HG02970 (cell line): ENCODE data around the gene PTK7.
"Not testable (repeated sequence)": the region's sequence is repeated elsewhere in the genome, so short reads cannot be mapped to it uniquely, and the experiment has no call there.

Source experiments
- ATAC-seq: cut with Tn5 transposase; IDR thresholded peaks from one replicate; pipeline ENCODE4 v1.9.1; 2021; ENCODE audit warnings: mild to moderate bottlenecking, moderate library complexity, moderate number of reproducible peaks; ENCODE audit not compliant: unreplicated experiment, low FRiP score

The PTK7 gene

DNA sequence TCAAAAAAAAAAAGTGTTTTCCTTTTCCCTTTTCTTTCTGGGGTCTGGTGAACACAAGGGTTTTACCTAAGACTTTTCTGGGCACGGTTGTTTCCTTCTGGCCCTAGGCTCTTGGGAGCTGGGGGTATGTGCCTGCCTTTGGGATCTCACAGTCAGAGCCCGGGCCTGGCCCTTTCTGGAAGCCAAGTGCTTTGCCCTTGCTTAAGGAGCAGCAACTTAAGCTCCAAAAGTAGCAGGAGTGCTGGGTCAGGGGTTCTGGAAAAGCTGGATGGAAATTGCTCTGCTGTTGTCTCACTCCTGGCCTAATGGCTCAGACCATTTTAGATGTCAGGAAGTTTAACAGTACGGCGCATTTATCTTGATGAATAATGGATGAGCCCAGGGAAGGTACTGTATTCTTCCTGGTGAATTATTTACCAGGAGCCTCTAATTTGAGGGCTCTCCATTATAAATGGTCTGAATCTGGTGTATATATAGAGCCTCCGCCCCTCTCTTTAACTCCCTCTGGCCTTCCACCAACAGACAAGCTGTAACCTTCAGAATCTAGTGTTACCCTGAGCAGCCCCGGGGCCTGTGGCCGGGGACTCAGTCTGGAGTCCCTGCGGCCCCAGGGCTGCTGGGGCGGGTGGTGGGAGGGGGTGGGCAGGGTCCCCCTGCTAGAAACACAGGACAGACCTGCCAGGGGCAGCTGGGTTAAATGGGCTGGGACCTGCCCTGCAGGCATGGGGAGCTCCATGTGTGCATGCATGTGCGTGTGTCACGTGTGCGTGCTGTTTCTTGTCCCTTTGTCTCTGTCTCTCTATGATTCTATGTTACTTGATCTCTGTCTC, 37.5 kb downstream of the PTK7 start:
- no peak for ATAC-seq

DNA sequence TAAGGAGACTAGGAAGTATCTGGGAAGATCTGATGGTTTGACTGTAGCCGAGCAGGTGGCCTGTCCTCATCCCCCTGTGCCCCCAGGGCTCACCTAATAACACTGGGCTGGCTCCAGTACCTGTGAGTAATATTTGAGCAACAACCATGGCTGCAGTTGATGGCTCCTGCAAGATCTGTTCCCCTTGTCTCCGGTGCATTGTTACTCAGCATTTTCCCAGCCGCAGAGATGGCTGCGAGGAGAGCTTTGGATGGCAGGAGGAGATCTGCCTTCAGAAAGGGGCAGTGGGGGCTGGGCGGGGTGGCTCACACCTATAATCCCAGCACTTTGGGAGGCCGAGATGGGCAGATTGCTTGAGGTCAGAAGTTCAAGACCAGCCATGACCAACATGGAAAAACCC, 39.3 kb downstream of the PTK7 start:
- ATAC-seq: no peak

DNA sequence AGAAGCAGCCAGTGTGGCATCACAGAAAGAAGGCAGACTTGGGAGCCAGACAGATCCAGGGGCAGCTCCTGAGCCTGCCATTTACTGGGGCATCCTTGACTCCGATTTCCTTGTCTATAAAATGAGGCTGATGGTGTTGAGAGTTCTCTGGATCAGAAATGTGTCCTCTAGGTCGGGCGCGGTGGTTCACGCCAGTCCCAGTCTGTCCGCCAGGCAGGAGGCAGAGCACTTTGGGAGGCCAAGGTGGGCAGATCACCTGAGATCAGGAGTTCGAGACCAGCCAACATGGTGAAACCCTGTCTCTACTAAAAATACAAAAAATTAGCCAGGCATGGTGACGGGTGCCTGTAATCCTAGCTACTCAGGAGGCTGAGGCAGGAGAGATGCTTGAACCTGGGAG, 41.4 kb downstream of the PTK7 start:
- not testable (repeated sequence) for ATAC-seq

DNA sequence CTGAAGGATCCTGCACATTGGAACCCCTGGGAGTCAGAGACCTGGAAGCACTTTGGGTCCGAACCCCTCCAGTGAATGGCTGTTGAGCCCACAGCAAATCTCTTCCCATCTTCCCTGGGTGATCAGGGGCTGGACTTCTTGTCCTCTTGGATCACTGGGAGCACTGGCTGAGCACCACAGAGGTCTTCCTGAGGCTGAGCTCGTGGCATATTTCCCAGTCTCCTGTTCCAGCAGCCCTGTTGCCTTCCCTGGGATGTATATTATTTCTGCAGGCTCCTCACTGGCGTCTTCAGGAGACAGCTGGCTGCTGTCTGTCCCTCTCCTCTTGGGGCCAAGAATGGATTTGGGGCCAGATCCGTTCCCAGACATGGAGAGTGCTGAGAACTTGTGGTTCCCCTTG, 43.4 kb downstream of the PTK7 start:
- ATAC-seq: no peak

DNA sequence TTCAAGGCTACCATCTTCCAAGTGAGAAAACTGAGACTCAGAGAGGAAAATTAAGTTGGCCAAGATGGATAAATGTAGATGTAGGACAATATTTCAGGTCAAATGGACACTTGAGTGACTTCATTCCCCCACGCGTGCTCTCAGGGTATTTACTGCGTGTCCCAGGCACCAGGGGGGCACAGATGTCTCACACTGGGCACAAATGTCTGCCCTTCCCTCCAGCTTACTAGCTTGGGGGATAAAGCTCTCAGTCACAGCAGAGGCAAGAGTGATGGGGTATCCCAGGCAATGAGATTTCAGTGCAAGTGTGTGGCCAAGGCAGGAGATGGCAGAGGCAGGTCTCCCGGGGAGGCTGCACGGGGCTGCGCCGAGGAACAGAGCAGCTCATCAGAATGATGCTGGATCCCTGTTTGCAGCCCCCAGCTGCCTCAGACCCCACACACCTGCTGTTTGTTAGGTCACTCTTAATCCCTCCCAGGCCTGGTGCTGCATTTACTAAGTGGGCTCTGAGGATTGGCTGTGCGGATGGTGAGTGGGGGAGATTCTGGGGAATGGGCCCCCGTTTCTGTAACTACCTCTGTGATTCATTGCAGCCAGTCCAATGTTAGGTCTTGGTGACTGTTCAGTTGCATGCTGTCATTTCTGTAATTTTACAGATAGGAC, 44.1 kb downstream of the PTK7 start:
- no peak for ATAC-seq

DNA sequence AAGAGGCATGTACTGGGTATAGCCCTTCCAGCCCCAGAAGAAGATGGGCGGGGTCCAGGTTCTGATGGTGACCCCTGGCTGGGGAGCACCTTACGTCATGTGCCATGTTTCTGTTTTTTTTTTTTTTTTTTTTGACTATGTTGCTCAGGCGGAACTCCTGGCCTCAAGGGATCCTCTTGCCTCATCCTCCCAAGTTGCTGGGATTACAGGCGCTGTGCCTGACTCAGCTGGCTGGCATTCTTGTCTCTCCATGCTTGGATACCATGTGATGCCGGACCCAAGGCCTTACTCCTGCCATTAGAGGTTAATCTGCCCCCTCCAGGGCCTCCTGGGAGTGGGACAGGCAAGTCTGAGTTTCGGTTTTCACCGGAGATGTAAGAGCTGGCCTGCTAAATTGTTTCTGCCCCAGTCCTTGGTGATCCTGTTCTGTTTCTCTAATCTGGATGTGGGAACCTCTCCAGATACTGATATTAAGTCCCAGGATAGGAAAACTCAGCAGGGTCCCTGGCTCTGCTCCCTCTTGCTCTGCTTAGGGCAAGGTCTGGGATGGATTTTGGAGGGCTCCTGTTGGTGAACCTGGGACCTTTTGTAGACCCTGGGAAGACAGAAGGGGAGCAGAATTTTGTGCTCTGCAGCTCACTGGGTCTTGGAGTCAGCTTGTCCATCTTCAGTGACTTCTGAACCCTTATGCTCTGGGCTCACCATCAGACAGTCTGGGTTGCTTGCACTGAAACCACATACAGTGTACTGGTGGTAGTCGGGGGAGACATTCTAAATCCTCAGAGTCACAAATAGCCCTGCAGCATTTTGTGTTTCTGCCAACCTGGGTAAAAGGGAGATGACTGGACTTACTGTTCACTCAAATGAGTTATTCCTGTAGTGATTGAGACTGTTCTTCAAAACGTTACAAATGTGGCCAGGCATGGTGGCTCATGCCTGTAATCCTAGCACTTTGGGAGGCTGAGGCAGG, 45.1 kb downstream of the PTK7 start:
- ATAC-seq: no peak

DNA sequence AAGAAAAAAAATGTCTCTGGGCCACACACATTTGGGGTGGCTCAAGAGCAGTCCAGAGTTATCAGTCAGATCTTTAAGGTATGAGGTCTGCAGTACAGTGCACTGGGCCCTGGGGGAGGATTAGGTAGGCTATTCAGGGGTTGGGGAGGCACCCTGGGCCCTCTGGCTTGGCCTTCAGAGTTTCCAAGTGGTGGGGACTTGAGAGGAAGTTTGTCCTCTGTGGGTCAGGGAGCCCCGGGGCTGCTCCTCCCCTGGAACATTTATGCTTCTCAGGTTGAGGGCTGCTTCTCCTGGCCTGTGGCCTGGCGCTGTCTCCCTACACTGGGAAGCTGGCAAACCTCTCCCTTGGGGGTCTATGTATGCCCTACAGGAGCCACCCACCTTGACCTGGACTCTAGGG, 46.0 kb downstream of the PTK7 start:
- ATAC-seq: no peak

DNA sequence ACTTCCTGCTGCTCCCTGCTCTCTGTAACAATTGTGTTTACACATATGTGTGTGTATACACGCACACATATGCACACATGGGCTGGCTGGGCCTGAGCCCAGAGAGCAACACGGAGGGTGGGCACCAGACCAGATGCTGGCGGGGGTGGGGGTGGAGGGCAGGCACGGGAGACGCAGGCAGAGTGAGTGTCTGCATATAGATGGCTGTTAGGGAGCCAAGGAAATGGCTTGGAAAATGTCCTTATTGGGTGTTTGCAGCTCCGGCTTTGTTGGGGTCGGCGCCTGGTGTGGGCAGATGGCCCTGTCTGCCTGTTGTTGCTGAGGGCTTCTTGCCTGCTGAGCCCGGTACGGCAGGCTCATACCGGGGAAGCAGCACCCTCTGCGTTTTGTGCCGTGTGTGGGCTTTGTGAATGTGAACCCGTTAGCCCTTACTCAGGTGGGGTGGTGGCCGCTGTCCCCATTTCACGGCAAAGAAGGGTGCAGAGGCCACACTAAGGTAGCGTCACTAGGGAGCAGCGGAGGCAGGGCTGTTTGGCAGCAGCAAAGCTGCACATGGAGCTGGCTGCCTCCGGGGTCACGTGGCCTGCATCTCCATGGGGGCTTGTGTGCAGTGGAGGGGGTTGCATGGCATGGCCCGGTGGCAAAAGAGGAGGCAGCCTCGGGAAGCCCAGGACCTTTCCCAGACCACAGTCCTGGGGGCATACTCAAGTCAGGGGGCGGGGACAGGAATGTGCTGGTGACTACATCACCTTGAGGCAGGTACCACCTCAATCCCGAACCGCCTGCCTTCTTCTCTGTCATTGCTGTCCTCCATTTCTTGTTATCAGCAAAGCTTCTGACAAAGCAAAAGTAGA, 47.6 kb downstream of the PTK7 start:
- ATAC-seq: no peak

DNA sequence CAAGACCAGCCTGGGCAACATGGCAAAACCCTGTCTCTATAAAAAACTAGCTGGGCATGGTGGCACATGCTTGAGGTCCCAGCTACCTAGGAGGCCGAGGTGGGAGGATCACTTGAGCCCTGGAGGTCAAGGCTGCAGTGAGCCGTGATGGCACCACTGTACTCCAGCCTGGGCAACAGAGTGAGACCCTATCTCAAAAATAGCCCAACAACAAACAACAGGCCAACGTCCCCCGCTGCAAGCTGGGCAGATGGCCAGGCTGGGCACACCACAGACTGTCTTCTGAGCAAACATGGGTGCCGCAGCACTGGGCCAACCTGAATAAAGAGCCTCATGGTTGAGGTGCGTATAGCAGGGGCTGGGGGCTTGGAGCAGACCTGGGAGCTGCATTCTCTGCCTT, 48.4 kb downstream of the PTK7 start:
- ATAC-seq: no peak

DNA sequence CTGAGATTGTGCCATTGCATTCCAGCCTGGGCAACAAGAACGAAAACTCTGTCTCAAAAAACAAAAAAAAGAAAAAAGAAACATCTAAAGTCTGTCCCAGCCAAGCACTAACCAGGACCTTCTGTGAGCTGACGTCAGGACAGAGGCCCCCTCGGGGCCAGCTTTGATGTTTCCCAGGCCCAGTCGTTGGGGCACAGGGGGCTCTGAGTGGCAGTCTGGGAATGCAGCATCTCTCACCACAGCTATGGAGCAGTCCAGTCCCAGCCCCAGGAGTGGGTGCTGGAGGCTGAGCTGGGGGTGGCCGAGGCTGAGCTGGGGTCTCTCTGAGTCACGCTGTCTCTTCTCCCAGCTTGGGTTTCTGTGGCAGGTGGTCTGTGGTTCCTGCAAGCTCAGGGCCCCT, 49.0 kb downstream of the PTK7 start:
- no peak for ATAC-seq

DNA sequence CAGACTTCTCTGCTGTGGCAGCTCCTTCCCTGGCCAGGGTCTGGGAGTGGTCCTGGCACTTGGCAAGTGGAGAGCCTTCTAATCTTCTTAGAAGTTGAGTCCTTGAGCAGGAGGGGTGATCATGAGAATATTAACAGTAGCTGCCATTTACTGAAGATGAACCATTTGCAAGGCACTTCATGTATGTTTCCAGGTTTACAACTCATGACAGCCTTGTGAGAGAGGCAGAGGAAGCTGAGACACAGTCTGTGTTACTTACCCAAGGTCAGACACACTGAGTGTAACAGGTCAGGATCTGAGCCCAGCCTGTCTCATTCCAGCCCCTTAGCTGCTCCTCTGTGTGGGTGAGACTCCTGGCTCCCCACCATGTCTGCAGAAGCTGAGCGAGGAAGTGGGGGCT, 49.4 kb downstream of the PTK7 start:
- ATAC-seq: no peak

DNA sequence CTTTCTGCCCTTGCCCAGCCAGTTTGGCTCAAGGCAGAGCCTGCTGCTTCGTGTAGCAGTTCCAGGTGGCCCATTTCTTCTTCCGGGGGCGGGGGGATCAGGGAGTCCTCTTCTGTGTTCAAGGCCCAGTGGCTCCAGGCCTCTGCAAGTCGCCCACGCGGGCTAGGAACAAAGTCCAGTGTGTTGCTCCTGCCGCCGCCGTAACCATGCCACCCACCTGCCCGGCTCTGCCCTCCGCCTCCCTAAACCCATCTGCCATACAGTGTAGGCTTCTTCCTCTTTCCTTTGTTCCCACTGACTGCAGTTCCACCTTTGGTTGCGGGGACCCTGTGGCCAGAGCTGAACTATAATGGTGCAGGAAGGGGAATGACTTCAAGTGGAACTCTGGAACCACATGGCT, 51.1 kb downstream of the PTK7 start:
- no peak for ATAC-seq

DNA sequence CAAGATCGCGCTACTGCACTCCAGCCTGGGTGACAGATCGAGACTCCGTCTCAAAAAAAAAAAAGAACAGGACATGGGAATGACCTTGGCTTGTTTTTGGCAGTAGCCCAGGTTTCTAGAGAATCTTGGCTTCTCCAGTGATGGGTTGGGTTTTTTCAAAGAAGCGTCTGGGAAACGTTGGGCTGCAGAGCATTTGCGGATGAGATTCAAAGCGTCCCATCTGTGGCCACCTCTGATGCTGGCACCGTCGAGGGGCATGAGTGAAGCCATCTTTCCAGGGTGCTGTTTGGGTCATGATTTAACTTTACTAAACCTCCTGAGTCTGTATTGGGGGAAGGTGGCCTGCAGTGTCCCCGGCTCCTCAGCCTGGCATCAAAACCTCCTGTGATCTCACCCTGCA, 51.8 kb downstream of the PTK7 start:
- no peak for ATAC-seq

DNA sequence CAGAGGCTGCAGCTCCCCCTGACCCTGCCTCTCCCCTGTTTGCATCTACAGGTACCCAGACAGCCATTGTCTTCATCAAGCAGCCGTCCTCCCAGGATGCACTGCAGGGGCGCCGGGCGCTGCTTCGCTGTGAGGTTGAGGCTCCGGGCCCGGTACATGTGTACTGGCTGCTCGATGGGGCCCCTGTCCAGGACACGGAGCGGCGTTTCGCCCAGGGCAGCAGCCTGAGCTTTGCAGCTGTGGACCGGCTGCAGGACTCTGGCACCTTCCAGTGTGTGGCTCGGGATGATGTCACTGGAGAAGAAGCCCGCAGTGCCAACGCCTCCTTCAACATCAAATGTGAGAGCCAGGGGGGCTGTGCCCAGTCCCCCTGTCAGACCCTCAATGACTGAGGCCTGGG, 52.8 kb downstream of the PTK7 start:
- ATAC-seq: no peak

DNA sequence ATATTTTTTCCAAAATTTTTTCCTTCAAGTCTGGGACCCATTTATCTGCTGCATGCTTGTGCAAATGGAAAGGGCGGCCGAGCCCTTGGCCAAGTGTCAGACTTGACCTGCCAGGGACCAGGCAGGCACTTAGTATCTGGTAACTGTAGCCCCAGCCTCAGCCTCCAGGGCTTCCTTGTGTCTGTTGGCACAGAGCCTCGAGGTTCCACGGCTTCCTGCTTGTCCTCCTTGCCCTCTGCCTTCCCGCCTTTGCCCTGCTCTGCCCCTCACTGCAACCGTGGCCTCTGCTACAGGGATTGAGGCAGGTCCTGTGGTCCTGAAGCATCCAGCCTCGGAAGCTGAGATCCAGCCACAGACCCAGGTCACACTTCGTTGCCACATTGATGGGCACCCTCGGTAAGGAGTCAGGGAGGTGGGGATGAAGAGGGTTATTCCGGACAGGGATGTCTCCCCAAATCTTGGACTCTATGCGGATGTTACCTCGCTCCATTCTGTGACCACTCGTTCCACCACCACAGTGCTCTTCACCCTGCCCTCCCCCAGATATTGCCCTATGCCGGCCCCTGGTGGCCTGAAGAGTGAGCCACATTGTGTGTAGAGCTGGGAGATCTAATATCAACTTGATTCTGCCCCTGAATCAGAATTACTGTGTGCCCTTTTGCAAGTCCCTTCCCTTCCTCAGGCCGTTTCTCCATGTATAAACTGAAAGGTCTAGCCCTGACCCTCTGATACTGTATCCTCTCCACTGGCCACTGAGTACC, 53.5 kb downstream of the PTK7 start:
- ATAC-seq: no peak

DNA sequence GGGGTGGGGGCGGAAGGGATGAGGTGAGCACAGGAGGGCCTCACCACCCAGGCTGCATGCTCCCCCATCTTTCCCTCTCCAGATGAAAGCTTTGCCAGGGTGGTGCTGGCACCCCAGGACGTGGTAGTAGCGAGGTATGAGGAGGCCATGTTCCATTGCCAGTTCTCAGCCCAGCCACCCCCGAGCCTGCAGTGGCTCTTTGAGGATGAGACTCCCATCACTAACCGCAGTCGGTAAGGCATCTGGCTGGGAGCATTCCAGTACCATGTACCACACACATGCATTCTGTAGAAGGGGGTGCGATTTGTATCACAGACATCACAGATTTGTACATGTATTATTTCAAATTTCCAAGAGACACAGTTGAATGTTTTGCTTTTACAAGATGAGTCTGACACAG, 54.3 kb downstream of the PTK7 start:
- ATAC-seq: no peak

DNA sequence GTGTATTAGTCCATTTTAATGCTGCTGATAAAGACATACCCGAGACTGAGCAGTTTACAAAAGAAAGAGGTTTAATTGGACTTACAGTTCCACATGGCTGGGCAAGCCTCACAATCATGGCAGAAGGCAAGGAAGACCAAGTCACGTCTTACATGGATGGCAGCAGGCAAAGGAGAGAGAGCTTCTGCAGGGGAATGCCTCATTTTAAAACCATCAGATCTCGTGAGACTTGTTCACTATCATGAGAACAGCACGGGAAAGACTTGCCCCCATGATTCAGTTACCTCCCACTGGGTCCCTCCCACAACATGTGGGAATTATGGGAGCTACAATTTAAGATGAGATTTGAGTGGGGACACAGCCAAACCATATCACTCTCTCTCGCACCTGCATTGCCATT, 55.3 kb downstream of the PTK7 start:
- not testable (repeated sequence) for ATAC-seq

DNA sequence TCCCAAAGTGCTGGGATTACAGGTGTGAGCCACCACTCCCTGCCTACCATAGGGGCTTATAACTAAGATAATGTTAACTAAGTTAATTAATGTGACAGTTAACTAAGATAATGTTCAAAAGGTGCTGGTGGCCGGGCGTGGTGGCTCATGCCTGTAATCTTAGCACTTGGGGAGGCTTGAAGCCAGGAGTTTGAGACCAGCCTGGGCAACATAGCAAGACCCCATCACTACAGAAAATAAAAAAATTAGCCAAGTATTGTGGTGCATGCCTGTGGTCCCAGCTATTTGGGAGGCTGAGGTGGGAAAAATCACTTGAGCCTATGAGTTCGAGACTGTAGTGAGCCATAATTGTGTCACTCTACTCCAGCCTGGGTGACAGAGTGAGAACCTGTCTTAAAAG, 62.2 kb downstream of the PTK7 start:
- no peak for ATAC-seq

DNA sequence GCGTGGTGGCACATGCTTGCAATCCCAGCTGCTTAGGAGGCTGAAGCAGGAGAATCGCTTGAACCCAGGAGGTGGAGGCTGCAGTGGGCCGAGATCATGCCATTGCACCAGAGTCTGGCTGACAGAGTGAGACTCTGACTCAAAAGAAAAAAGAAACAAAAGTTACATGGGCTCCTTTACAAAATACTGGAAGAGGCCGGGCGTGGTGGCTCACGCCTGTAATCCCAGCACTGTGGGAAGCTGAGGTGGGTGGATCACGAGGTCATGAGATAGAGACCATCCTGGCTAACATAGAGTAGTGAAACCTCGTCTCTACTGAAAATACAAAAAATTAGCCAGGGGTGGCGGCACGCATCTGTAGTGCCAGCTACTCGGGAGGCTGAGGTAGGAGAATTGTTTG, 63.9 kb downstream of the PTK7 start:
- ATAC-seq: not testable (repeated sequence)
